ENCODE measurements around the gene RAD51B.

DNA sequence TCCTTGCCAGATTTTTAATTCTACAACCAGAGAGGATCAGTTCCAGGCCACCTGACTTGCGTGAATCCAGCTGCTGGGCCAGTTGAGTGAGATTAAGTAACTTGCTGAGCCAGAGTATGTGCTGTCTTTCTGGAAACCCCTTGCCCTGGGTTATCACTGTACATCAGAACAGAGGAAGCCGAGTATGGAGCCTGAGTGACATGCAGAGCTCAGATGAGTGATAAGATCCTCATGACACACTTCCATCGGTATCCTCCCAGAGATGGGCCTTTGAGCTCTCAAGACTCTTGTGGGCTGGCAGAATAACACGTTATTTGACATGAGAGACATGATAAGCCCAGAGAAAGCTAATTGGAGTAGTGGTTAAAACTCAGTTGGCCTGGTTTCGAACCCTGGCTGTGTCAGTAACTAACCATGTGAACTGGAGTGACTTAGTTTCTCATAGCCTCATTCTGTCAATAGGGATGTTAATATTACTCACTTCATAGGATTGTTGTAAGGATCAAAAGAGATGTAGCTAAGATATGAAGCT is 585.1 kb downstream of the RAD51B start:
- no peak for TF ChIP-seq POLR2A (IDR thresholded peaks at IDR 0.05)
- TF ChIP-seq, protein P1, sequence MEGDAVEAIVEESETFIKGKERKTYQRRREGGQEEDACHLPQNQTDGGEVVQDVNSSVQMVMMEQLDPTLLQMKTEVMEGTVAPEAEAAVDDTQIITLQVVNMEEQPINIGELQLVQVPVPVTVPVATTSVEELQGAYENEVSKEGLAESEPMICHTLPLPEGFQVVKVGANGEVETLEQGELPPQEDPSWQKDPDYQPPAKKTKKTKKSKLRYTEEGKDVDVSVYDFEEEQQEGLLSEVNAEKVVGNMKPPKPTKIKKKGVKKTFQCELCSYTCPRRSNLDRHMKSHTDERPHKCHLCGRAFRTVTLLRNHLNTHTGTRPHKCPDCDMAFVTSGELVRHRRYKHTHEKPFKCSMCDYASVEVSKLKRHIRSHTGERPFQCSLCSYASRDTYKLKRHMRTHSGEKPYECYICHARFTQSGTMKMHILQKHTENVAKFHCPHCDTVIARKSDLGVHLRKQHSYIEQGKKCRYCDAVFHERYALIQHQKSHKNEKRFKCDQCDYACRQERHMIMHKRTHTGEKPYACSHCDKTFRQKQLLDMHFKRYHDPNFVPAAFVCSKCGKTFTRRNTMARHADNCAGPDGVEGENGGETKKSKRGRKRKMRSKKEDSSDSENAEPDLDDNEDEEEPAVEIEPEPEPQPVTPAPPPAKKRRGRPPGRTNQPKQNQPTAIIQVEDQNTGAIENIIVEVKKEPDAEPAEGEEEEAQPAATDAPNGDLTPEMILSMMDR (IDR thresholded peaks at IDR 0.05): no peak
